ENCODE measurements around the gene SETD7. TPM values are rescaled to one million over a fixed set of nuclear protein-coding genes. Genes with fewer than 3 reads are reported as not detected.

The SETD7 gene
- total and polyA plus RNA-seq, 2 donors (not counting 3 experiments of a cell fraction or from before 2014, with no cell fraction given), result 18.8 to 39.9 TPM

DNA sequence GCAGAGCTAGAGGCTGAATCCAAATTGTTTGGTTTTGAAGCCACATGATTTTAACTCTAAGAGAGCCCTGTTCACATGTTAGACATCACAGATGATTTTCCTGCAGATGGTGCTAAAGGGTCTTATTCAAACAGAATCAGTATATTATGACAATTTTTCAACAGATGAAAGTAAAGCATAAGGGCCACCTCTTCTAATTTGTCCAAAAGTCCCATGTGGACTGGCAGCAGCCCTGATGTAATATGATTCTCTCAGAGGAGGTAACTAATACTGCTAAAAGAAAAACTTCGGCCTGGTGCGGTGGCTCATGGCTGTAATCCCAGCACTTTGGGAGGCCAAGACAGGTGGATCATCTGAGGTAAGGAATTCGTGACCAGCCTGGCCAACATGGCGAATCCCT lies 26.0 kb upstream of the SETD7 start:
- no TSS peak for BruUV-seq (replicated peaks)
- no peak overlapping the region for H3K27ac ChIP-seq (ENCODE audit: insufficient read depth, low read depth, low read length)
- ChIA-PET POLR2A (no interaction called here), CTCF (interaction anchor here (1.2 to 2.8 kb wide), 2 partner anchors 15 to 69 kb away, joined by 3 to 9 read pairs; no protein-coding TSS in a partner anchor)
- H3K4me2 ChIP-seq (ENCODE audit: insufficient read depth, low read length), result no peak overlapping the region
- no peak for FAIRE-seq
- H3K9ac ChIP-seq (replicated peaks; ENCODE audit: extremely low read depth, insufficient read depth, low read length), result no peak overlapping the region
- dilution Hi-C loops (cut with MboI; ENCODE audit: extremely low pct_ligation_motif_present, low sequenced_read_pairs) (no loop called here), intact Hi-C loops (cut with micrococcal nuclease) (no loop called here)
- no peaks in the 10 kb centered on the region for H3K9me3 ChIP-seq (replicated peaks; ENCODE audit: control insufficient read depth, insufficient read depth, low read length)
- no peak for DNase-seq (ENCODE audit: low read depth, low spot score)
- no peaks in the 10 kb centered on the region for H3K9me1 ChIP-seq (replicated peaks; ENCODE audit: control insufficient read depth, extremely low read depth, insufficient read depth, low read length)
- no peaks in the 10 kb centered on the region for H3K4me1 ChIP-seq (ENCODE audit: control insufficient read depth, extremely low read depth, insufficient read depth, low read length)
- TF ChIP-seq POLR2A (IDR thresholded peaks at IDR 0.05; ENCODE audit: low read depth, low read length) (no peak), GATA2 (IDR thresholded peaks at IDR 0.05; ENCODE audit: insufficient read depth, insufficient read length, low read depth, low read length) (no peak), EZH2 (IDR thresholded peaks at IDR 0.05; ENCODE audit: borderline replicate concordance, low read depth, low read length, severe bottlenecking) (no peak), POLR2AphosphoS5 (IDR thresholded peaks at IDR 0.05; ENCODE audit: insufficient read depth, low read depth, low read length) (no peak), MYC (IDR thresholded peaks at IDR 0.05; ENCODE audit: low read depth, low read length) (no peak), JUN (IDR thresholded peaks at IDR 0.05; ENCODE audit: borderline replicate concordance, insufficient read depth, insufficient read length, low read depth) (no peak), FOS (IDR thresholded peaks at IDR 0.05; ENCODE audit: borderline replicate concordance, insufficient read depth, low read length) (no peak)
- TF ChIP-seq, protein P1, sequence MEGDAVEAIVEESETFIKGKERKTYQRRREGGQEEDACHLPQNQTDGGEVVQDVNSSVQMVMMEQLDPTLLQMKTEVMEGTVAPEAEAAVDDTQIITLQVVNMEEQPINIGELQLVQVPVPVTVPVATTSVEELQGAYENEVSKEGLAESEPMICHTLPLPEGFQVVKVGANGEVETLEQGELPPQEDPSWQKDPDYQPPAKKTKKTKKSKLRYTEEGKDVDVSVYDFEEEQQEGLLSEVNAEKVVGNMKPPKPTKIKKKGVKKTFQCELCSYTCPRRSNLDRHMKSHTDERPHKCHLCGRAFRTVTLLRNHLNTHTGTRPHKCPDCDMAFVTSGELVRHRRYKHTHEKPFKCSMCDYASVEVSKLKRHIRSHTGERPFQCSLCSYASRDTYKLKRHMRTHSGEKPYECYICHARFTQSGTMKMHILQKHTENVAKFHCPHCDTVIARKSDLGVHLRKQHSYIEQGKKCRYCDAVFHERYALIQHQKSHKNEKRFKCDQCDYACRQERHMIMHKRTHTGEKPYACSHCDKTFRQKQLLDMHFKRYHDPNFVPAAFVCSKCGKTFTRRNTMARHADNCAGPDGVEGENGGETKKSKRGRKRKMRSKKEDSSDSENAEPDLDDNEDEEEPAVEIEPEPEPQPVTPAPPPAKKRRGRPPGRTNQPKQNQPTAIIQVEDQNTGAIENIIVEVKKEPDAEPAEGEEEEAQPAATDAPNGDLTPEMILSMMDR (IDR thresholded peaks at IDR 0.05; ENCODE audit: extremely low read depth in 1 of 2, insufficient read depth in 1 of 2, low read depth in 1 of 2, low read length in 2 of 2), result no peak
- TF ChIP-seq, protein P2, sequence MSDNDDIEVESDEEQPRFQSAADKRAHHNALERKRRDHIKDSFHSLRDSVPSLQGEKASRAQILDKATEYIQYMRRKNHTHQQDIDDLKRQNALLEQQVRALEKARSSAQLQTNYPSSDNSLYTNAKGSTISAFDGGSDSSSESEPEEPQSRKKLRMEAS (IDR thresholded peaks at IDR 0.05; ENCODE audit: insufficient read depth, insufficient read length), result no peak
- no peak overlapping the region for H2AFZ ChIP-seq (ENCODE audit: low read depth, low read length)
- H3K79me2 ChIP-seq (ENCODE audit: control insufficient read depth, insufficient read depth, low read length), result no peaks in the 10 kb centered on the region
- peaks cover 5 to 23% of the 10 kb centered on the region in 2 experiments for H3K27me3 ChIP-seq (ENCODE audit: control insufficient read depth in 2 of 2, insufficient read depth in 2 of 2, low read length in 2 of 2)
- no peaks in the 10 kb centered on the region for H3K36me3 ChIP-seq (ENCODE audit: control insufficient read depth in 2 of 2, extremely low read depth in 1 of 2, insufficient read depth in 2 of 2, low read length in 2 of 2)
- H3K4me3 ChIP-seq (replicated peaks in 1 of 3; ENCODE audit: insufficient read depth in 1 of 3, low read depth in 1 of 3, low read length in 3 of 3), result no peak overlapping the region
- H4K20me1 ChIP-seq (replicated peaks; ENCODE audit: control insufficient read depth, extremely low read depth, insufficient read depth, low read length), result no peaks in the 10 kb centered on the region

Measured in endothelial cell of umbilical vein (primary cell).